ENCODE results near the gene TRH.
"Not testable (repeated sequence)": the region's sequence is repeated elsewhere in the genome, so short reads cannot be mapped to it uniquely, and the experiment has no call there.

The TRH gene

DNA sequence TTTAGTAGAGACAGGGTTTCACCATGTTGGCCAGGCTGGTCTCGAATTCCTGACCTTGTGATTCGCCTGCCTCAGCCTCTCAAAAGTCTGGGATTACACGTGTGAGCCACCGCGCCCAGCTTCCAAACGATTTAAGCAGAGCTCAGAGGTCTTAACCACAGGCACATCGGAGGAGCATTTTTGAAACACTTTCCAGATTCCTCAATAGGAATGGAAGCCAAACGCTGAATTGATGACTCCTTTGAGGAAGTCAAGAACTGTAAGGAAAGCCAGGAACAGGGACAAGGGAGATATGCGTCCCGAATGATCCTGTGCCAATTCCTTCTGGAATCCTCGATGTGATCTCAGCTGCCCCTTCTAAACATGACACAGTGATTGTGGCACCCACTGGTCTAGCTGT lies 40.0 kb downstream of the TRH start:
- H3K9me3 ChIP-seq: no peaks in the 10 kb centered on the region
- no peaks in the 10 kb centered on the region for H3K4me1 ChIP-seq (ENCODE audit: control insufficient read depth in 1 of 2, insufficient read depth in 1 of 2, low read depth in 1 of 2, low read length in 1 of 2)
- no peaks in the 10 kb centered on the region for H3K36me3 ChIP-seq
- H3K4me3 ChIP-seq (ENCODE audit: low read depth in 1 of 2, low read length in 1 of 2): no peak overlapping the region
- TF ChIP-seq, protein P1, sequence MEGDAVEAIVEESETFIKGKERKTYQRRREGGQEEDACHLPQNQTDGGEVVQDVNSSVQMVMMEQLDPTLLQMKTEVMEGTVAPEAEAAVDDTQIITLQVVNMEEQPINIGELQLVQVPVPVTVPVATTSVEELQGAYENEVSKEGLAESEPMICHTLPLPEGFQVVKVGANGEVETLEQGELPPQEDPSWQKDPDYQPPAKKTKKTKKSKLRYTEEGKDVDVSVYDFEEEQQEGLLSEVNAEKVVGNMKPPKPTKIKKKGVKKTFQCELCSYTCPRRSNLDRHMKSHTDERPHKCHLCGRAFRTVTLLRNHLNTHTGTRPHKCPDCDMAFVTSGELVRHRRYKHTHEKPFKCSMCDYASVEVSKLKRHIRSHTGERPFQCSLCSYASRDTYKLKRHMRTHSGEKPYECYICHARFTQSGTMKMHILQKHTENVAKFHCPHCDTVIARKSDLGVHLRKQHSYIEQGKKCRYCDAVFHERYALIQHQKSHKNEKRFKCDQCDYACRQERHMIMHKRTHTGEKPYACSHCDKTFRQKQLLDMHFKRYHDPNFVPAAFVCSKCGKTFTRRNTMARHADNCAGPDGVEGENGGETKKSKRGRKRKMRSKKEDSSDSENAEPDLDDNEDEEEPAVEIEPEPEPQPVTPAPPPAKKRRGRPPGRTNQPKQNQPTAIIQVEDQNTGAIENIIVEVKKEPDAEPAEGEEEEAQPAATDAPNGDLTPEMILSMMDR (IDR thresholded peaks at IDR 0.05): no peak
- no peak overlapping the region for H3K27ac ChIP-seq
- no peaks in the 10 kb centered on the region for H3K27me3 ChIP-seq

DNA sequence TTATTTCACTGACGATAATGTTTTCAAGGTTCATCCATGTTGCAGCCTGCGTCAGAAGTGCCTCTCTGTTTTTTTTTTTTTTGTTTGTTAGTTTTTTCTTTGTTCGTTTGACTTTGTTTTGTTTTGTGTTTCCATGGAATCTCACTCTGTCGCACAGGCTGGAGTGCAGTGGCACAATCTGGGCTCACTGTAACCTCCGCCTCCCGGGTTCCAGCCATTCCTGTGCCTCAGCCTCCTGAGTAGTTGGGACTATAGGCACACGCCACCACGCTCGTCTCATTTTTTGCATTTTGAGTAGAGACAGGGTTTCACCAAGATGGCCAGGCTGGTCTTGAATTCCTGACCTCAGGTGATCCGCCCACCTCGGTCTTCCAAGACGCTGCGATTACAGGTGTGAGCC lies 43.1 kb downstream of the TRH start:
- not testable (repeated sequence) for H3K4me3 ChIP-seq (ENCODE audit: low read depth in 1 of 2, low read length in 1 of 2); H3K9me3 ChIP-seq; H3K36me3 ChIP-seq; H3K4me1 ChIP-seq (ENCODE audit: control insufficient read depth in 1 of 2, insufficient read depth in 1 of 2, low read depth in 1 of 2, low read length in 1 of 2); H3K27ac ChIP-seq; H3K27me3 ChIP-seq

DNA sequence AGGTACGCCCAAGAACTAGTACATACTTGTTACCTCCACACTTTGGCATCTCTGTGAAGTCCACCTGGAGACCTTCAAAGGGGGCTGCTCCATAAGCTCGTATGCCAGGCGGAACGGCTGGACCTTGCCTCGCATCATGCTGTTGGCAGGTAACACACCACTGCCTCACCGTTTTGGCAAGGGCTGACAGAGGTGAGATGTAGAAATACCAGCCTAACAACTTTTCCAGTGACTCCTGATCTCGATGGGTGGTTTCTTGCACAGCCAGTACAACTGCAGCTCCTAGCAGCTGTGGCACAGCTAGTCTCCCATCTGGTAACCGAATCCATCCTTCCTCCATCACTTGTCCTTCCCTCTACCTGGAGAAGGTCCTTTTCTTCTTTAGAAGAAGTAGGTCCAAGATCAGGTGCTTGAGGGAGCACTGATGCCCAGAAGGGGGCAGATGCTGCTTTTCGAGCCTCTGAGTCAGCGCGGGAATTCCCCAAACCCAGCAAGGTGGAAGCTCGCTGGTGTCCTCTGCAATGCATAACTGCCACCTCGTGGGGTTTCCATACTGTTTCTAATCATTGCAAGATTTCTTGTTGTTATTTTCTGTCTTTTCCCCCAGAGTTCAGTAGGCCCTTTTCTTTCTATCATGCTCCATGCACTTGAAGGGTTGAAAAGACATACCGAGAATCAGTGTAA lies 51.8 kb downstream of the TRH start:
- H3K36me3 ChIP-seq, H3K27me3 ChIP-seq: not testable (repeated sequence)

DNA sequence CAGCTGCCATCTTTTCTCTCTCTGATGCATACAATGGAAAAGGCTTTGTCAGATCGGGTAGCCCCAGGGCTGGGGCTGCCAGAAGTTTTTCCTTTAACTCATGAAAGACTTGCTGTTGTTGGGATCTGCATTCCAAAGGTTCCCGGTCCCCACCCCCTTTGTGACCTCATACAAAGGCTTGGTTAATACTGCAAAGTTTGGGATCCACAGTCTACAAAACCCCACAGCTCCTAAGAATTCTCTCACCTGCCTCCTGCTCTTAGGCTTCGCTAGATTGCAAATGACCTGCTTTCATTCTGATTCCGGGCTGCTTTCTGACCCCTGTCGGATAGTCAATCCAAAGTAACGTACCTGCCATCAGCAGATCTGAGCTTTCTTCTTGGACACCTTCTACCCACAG lies 52.9 kb downstream of the TRH start:
- not testable (repeated sequence) for H3K27me3 ChIP-seq; H3K27ac ChIP-seq; H3K9me3 ChIP-seq; H3K36me3 ChIP-seq; H3K4me1 ChIP-seq (ENCODE audit: control insufficient read depth in 1 of 2, insufficient read depth in 1 of 2, low read depth in 1 of 2, low read length in 1 of 2); H3K4me3 ChIP-seq (ENCODE audit: low read depth in 1 of 2, low read length in 1 of 2)

More for the DNA sequence above, 51.8 kb downstream of the TRH start:
- H3K9me3 ChIP-seq; H3K4me1 ChIP-seq (ENCODE audit: control insufficient read depth in 1 of 2, insufficient read depth in 1 of 2, low read depth in 1 of 2, low read length in 1 of 2); H3K27ac ChIP-seq; H3K4me3 ChIP-seq (ENCODE audit: low read depth in 1 of 2, low read length in 1 of 2): not testable (repeated sequence)

All from neutrophil (primary cell).